OCI-LY7 (cell line): ENCODE results near the gene CORO2B. TPM values are rescaled to one million over a fixed set of nuclear protein-coding genes. Genes with fewer than 3 reads are reported as not detected.
A peak's percentile ranks its signal among the peaks of the same experiment; 100 is the strongest.

Experiments used
- BruUV-seq: library from RNA; stranded (reverse); fragments of 400-500 nt; replicated peaks from 2 replicates; lab custom pipeline; 2021; lab: Mats Ljungman, UMichigan
- CTCF ChIA-PET: fragments of 300-600 bp; sonication (Branson Sonifier 250); formaldehyde crosslinking; loops from one replicate; lab custom pipeline; 2022; ENCODE audit warnings: antibody characterized with exemption; ENCODE audit not compliant: unreplicated experiment; lab: Charles Lee
- POLR2A ChIA-PET: fragments of 300-600 bp; sonication (Branson Sonifier 250); formaldehyde crosslinking; loops from one replicate; lab custom pipeline; 2022; ENCODE audit warnings: antibody characterized with exemption; lab: Charles Lee
- DNase-seq: peaks from one replicate; pipeline ENCODE4 v3.0.0-alpha.2; 2015; ENCODE audit warnings: low spot score
- H2AFZ ChIP-seq: fragments of 200-600 bp; sonication (generic), shearing (Covaris generic); 2 replicates; pipeline ENCODE4 v1.6.1; 2014; ENCODE audit warnings: mild to moderate bottlenecking, antibody characterized with exemption, low read length, moderate library complexity
- H3K27ac ChIP-seq: fragments of 200-600 bp; sonication (generic); 2 replicates; pipeline ENCODE4 v1.5.1; 2014; ENCODE audit warnings: mixed run types, low read depth, mild to moderate bottlenecking, moderate library complexity, low read length, inconsistent platforms; ENCODE audit not compliant: poor library complexity, severe bottlenecking
- H3K36me3 ChIP-seq: fragments of 200-600 bp; sonication (generic); 2 replicates; pipeline ENCODE4 v1.6.1; 2014; ENCODE audit warnings: mild to moderate bottlenecking, antibody characterized with exemption, low read length, moderate library complexity, mixed read lengths; ENCODE audit not compliant: insufficient read depth
- H3K4me1 ChIP-seq: fragments of 200-600 bp; sonication (generic); 2 replicates; pipeline ENCODE4 v1.5.1; 2014; ENCODE audit warnings: mild to moderate bottlenecking, low read length; ENCODE audit not compliant: insufficient read depth, poor library complexity, severe bottlenecking
- H3K4me2 ChIP-seq: fragments of 200-600 bp; sonication (generic); 2 replicates; pipeline ENCODE4 v1.6.1; 2014; ENCODE audit warnings: mild to moderate bottlenecking, low read length
- H3K4me3 ChIP-seq: fragments of 200-600 bp; sonication (generic); 2 replicates; pipeline ENCODE4 v1.5.1; 2014; ENCODE audit warnings: mild to moderate bottlenecking, low read depth, low read length; ENCODE audit not compliant: poor library complexity, severe bottlenecking
- H3K79me2 ChIP-seq: fragments of 200-600 bp; sonication (generic); 2 replicates; pipeline ENCODE4 v1.6.1; 2016; ENCODE audit warnings: low read depth, mild to moderate bottlenecking, low read length, moderate library complexity, mixed read lengths; ENCODE audit not compliant: insufficient read depth
- H3K9me2 ChIP-seq: fragments of 200-600 bp; sonication (generic); 2 replicates; pipeline ENCODE4 v1.6.1; 2016; ENCODE audit warnings: mild to moderate bottlenecking, low read length, mixed read lengths; ENCODE audit not compliant: insufficient read depth
- H3K9me3 ChIP-seq: fragments of 200-600 bp; sonication (generic); 2 replicates; pipeline ENCODE4 v1.6.1; 2014; ENCODE audit warnings: mild to moderate bottlenecking, mixed run types, low read length, mixed read lengths
- H4K20me1 ChIP-seq: fragments of 200-600 bp; sonication (generic); 2 replicates; pipeline ENCODE4 v1.6.1; 2014; ENCODE audit warnings: mild to moderate bottlenecking, antibody characterized with exemption, low read length, moderate library complexity, mixed read lengths; ENCODE audit not compliant: insufficient read depth
- CTCF ChIP-seq: fragments of 200-600 bp; sonication (generic); conservative IDR thresholded peaks from 2 replicates; pipeline ENCODE4 v1.5.1; 2014; ENCODE audit warnings: mild to moderate bottlenecking, antibody characterized with exemption, low read length, moderate library complexity, mixed read lengths
- EZH2phosphoT487 ChIP-seq: fragments of 200-600 bp; sonication (generic); IDR thresholded peaks from 2 replicates; pipeline ENCODE4 v1.6.1; 2018; ENCODE audit warnings: low read depth, borderline replicate concordance, mild to moderate bottlenecking, mixed run types, antibody characterized with exemption, low read length, moderate library complexity, mixed read lengths
- intact Hi-C: fragments of 100-400 bp; cut with micrococcal nuclease; formaldehyde crosslinking; loops from one replicate; pipeline ENCODE4 v1.10.0; 2022; ENCODE audit not compliant: unreplicated experiment
- total RNA-seq, 2 experiments: library from RNA; depleted of rRNA in 1 of 2; stranded (reverse); fragments of >200 nt in 1 of 2; shearing (Covaris generic) in 1 of 2; gene quantifications; 2 replicates each; pipeline ENCODE4 v1.2.3, GENCODE V29; 2014 to 2022

Gene CORO2B
- total RNA-seq, 2 experiments from 2014 or later = 7.4 to 12.5 TPM

DNA sequence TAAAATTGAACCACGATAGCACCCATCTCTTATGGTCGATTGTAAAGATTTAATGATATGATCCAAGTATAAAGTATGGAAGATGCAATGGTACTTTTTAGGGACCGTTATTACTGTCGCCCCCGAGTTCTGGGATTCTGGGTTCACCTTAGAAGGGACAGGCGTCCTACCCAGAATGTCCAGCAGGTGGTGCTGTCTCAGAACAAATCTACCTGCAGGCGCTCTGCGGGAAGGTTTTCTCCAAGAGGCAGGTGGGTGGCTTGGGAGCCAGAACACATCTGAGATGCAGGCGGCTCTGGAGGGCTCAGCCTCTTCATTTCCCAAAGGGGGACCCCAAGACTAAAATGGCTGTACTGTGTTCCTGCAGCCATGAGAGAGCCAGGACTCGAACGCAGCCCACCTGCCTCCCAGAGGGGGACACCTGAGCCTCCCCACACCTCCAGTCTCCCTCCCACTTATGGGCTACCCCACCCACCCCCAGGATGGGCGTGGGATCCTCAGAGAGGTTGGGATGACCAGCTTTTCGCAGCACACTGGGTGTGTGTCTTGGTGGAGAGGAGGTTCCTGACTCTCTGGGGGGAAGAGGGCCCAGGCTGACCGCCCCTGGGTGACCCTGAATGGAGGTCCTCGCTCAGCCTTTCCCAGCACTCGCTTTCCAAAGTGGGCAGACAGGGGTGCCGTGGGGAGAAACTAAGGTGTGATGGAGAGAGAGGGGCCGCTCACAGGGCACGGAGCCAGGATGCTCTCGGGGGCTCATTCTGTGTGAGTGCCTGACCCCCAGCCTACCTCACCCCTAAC, 28.1 kb upstream of the CORO2B start:
- TF ChIP-seq CTCF = peak; percentile 97
- no peak for TF ChIP-seq EZH2phosphoT487
- Histone ChIP-seq H3K79me2 (no peaks in the 10 kb centered on the region), H3K9me3 (no peaks in the 10 kb centered on the region), H3K9me2 (no peaks in the 10 kb centered on the region), H3K27ac (no peak overlapping the region), H3K4me3 (no peak overlapping the region), H4K20me1 (no peaks in the 10 kb centered on the region), H2AFZ (no peak overlapping the region), H3K4me2 (no peak overlapping the region), H3K4me1 (peaks cover 9% of the 10 kb centered on the region), H3K36me3 (no peaks in the 10 kb centered on the region)
- no TSS peak for BruUV-seq
- peak; percentile 79 for DNase-seq
- ChIA-PET POLR2A (interaction anchor here (1.5 kb wide), 1 partner anchor 9 kb away, joined by 4 read pairs; no protein-coding TSS in a partner anchor), CTCF (interaction anchor here (0.5 to 1.6 kb wide), 8 partner anchors 13 to 374 kb away, joined by 3 to 9 read pairs (median 4); no protein-coding TSS in a partner anchor)
- intact Hi-C loops = loop anchor here (1.0 to 5.0 kb wide), 5 partner anchors 178 to 375 kb away; no protein-coding TSS in a partner anchor

- ChIA-PET CTCF (interaction anchor here (0.9 to 1.2 kb wide), 2 partner anchors 124 to 126 kb away, joined by 3 to 4 read pairs; no protein-coding TSS in a partner anchor), POLR2A (no interaction called here)
- H3K9me3 ChIP-seq = no peaks in the 10 kb centered on the region
- H2AFZ ChIP-seq = no peak overlapping the region
- no TSS peak for BruUV-seq
- peaks cover 10% of the 10 kb centered on the region for H3K4me1 ChIP-seq
- no peaks in the 10 kb centered on the region for H4K20me1 ChIP-seq
- H3K4me3 ChIP-seq = no peak overlapping the region
- no peaks in the 10 kb centered on the region for H3K79me2 ChIP-seq
- no peak overlapping the region for H3K4me2 ChIP-seq
- no peak for DNase-seq
- TF ChIP-seq EZH2phosphoT487 (no peak), CTCF (no peak)
- no peaks in the 10 kb centered on the region for H3K9me2 ChIP-seq
- no peaks in the 10 kb centered on the region for H3K36me3 ChIP-seq
- no peak overlapping the region for H3K27ac ChIP-seq
- intact Hi-C loops = loop anchor here (2.0 to 5.0 kb wide), 4 partner anchors 178 to 324 kb away; no protein-coding TSS in a partner anchor
Measured at GRCh38 chr15:68551296-68551635, 27.5 kb upstream of the CORO2B start.
